B cell (primary cell): ENCODE measurements around the gene RIPK3. TPM values are rescaled to one million over a fixed set of nuclear protein-coding genes. Genes with fewer than 3 reads are reported as not detected.

Experiments
- ATAC-seq: fragments of 200-7000 bp; cut with Tn5 transposase; one replicate; pipeline ENCODE4 v1.10.0; 2021; ENCODE audit warnings: low read depth, mild to moderate bottlenecking, moderate number of reproducible peaks, moderate library complexity
- CTCF ChIA-PET: fragments of 350-600 bp; sonication (Branson Sonifier 250); formaldehyde crosslinking; loops from one replicate; lab custom pipeline; 2021; ENCODE audit warnings: antibody characterized with exemption, inconsistent platforms; lab: Charles Lee
- POLR2A ChIA-PET: fragments of 350-600 bp; sonication (Branson Sonifier 250); formaldehyde crosslinking; loops from one replicate; lab custom pipeline; 2021; ENCODE audit warnings: antibody characterized with exemption; lab: Charles Lee
- DNase-seq: peaks from one replicate; pipeline ENCODE4 v3.0.0; 2013
- H2AFZ ChIP-seq: 2 replicates; pipeline ENCODE4 v1.6.1; 2012; ENCODE audit warnings: mild to moderate bottlenecking, low read depth, low read length; ENCODE audit not compliant: insufficient read depth, poor library complexity, severe bottlenecking
- H3K27ac ChIP-seq, 2 donors: 1 replicate in 1 of 2; 2 replicates in 1 of 2; pipeline ENCODE4 v1.5.1; 2012 to 2013; ENCODE audit warnings: low read length in 2 of 2, mild to moderate bottlenecking in 2 of 2, moderate library complexity in 1 of 2
- H3K27me3 ChIP-seq, 4 experiments: fragments of 200-600 bp in 1 of 4; sonication (generic) in 1 of 4; replicated peaks in 1 of 4; 1 replicate in 2 of 4; 2 replicates in 2 of 4; pipeline versions ENCODE4 v1.6.1 to v1.7.0; 2013 to 2016; ENCODE audit warnings: low read length in 3 of 4, mild to moderate bottlenecking in 2 of 4, mixed read lengths in 1 of 4, moderate library complexity in 1 of 4; ENCODE audit not compliant: insufficient read depth in 4 of 4, control insufficient read depth in 3 of 4; ENCODE audit errors: control extremely low read depth in 1 of 4
- H3K36me3 ChIP-seq, 2 experiments: replicated peaks in 1 of 2; 1 replicate in 1 of 2; 2 replicates in 1 of 2; pipeline versions ENCODE4 v1.6.1 to v1.7.1; 2013; ENCODE audit warnings: low read length in 1 of 2; ENCODE audit not compliant: insufficient read depth in 2 of 2, control insufficient read depth in 1 of 2; ENCODE audit errors: control extremely low read depth in 1 of 2, extremely low read depth in 1 of 2
- H3K4me1 ChIP-seq, 2 donors: fragments of 200-600 bp in 1 of 2; sonication (generic) in 1 of 2; 1 replicate in 1 of 2; 2 replicates in 1 of 2; pipeline versions ENCODE4 v1.5.1 to v1.6.1; 2013 to 2017; ENCODE audit warnings: low read length in 2 of 2; ENCODE audit not compliant: control insufficient read depth in 2 of 2, insufficient read depth in 2 of 2
- H3K4me2 ChIP-seq: replicated peaks from 2 replicates; pipeline ENCODE3; 2012; ENCODE audit warnings: mild to moderate bottlenecking, low read depth, low read length; ENCODE audit not compliant: poor library complexity, severe bottlenecking
- H3K4me3 ChIP-seq, 5 experiments: fragments of 200-600 bp in 1 of 5; sonication (generic) in 1 of 5; 1 replicate in 3 of 5; 2 replicates in 2 of 5; pipeline versions ENCODE4 v1.5.1 to v1.7.0; 2011 to 2016; ENCODE audit warnings: low read length in 4 of 5, mild to moderate bottlenecking in 4 of 5, low read depth in 2 of 5, control low read depth in 1 of 5, moderate library complexity in 1 of 5; ENCODE audit not compliant: insufficient read depth in 1 of 5; ENCODE audit errors: control extremely low read depth in 1 of 5, extremely low read depth in 1 of 5
- H3K79me2 ChIP-seq: fragments of 200-600 bp; sonication (generic); one replicate; pipeline ENCODE4 v1.6.0; 2016; ENCODE audit warnings: low read length; ENCODE audit not compliant: control insufficient read depth, insufficient read depth
- H3K9ac ChIP-seq: fragments of 200-600 bp; sonication (generic); 2 replicates; pipeline ENCODE4 v1.6.1; 2017; ENCODE audit warnings: mild to moderate bottlenecking, low read length, moderate library complexity
- H3K9me3 ChIP-seq, 3 donors: one replicate each; pipeline versions ENCODE4 v1.6.1 to v1.7.1; 2013; ENCODE audit warnings: low read length in 2 of 3; ENCODE audit not compliant: control insufficient read depth in 2 of 3, insufficient read depth in 1 of 3; ENCODE audit errors: control extremely low read depth in 1 of 3
- H4K20me1 ChIP-seq: 2 replicates; pipeline ENCODE4 v1.6.0; 2012; ENCODE audit warnings: mild to moderate bottlenecking, low read length; ENCODE audit not compliant: insufficient read depth, control insufficient read depth, poor library complexity, severe bottlenecking
- H3K27ac Mint-ChIP-seq: one replicate; pipeline ENCODE4 v1.8.0; 2021; ENCODE audit warnings: mixed read lengths
- H3K27me3 Mint-ChIP-seq: one replicate; pipeline ENCODE4 v1.8.0; 2021; ENCODE audit warnings: mixed read lengths
- H3K4me1 Mint-ChIP-seq: one replicate; pipeline ENCODE4 v1.8.0; 2021; ENCODE audit warnings: mixed read lengths
- H3K4me3 Mint-ChIP-seq: one replicate; pipeline ENCODE4 v1.8.0; 2021; ENCODE audit warnings: mixed read lengths
- H3K9me3 Mint-ChIP-seq: one replicate; pipeline ENCODE4 v1.8.0; 2022; ENCODE audit warnings: mixed read lengths; ENCODE audit not compliant: insufficient read depth
- EZH2 ChIP-seq: IDR thresholded peaks from 2 replicates; pipeline ENCODE4 v1.6.1; 2012; ENCODE audit warnings: borderline replicate concordance, low read depth, mild to moderate bottlenecking, moderate library complexity, low read length; ENCODE audit not compliant: insufficient read depth, poor library complexity, severe bottlenecking
- WGBS: methylation state at CpG from one replicate; pipeline ENCODE4 v1.1.5; 2013; ENCODE audit warnings: missing lambda C conversion rate; ENCODE audit not compliant: insufficient coverage; 5-methylcytosine and 5-hydroxymethylcytosine counted together
- intact Hi-C: fragments of 100-400 bp; cut with micrococcal nuclease; formaldehyde crosslinking; loops from one replicate; pipeline ENCODE4 v1.10.0; 2022
- polyA plus RNA-seq: library from polyadenylated mRNA; depleted of rRNA; stranded (reverse); fragments of >200 nt; gene quantifications from 2 replicates; pipeline ENCODE4 v1.2.3, GENCODE V29; 2012
- total RNA-seq, 2 donors: library from RNA; stranded (reverse); fragments of 120-200 nt in 1 of 2; gene quantifications; 1 replicate in 1 of 2; 2 replicates in 1 of 2; pipeline versions ENCODE4 v1.2.3 to v1.2.4, GENCODE V29; 2013 to 2022
- TF ChIP-seq, protein P1 (sequence below): fragments of 200-600 bp; IDR thresholded peaks from one replicate; pipeline ENCODE4 v1.8.0; 2022; ENCODE audit warnings: antibody characterized with exemption, mild to moderate bottlenecking

The RIPK3 gene
- total and polyA plus RNA-seq, 2 donors (not counting 1 experiment from before 2014, with no cell fraction given): 65.5 to 77.6 TPM

DNA sequence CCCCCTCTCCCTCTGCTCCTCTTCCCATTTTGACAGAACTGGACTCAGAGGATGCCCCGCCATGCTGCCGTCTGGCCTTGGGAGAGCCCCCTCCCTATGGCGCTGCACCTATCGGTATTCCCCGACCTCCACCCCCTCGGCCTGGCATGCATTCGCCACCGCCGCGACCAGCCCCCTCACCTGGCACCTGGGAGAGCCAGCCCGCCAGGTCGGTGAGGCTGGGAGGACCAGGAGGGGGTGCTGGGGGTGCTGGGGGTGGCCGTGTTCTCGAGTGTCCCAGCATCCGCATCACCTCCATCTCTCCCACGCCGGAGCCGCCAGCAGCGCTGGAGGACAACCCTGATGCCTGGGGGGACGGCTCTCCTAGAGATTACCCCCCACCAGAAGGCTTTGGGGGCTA, 29.7 kb upstream of the RIPK3 start:
- Mint-ChIP-seq H3K4me1 (peaks cover 32% of the 10 kb centered on the region), H3K27me3 (peaks cover 6% of the 10 kb centered on the region), H3K27ac (peak overlapping the region; percentile 61), H3K4me3 (peak overlapping the region; percentile 60), H3K9me3 (no peaks in the 10 kb centered on the region)
- H3K4me2 ChIP-seq: peak overlapping the region; percentile 86
- no peaks in the 10 kb centered on the region for H3K79me2 ChIP-seq
- POLR2A ChIA-PET: interaction anchor here (0.7 to 2.2 kb wide), 2 partner anchors 61 to 62 kb away, joined by 3 to 5 read pairs; partner anchors contain the start of gene KHNYN
- no peak for ATAC-seq
- H3K36me3 ChIP-seq: no peaks in the 10 kb centered on the region
- no peaks in the 10 kb centered on the region for H4K20me1 ChIP-seq
- intact Hi-C loops: loop anchor here (5.0 to 10.0 kb wide), 3 partner anchors 227 to 335 kb away; partner anchors contain the start of gene EMC9
- WGBS: 84% methylated on average over 5 of the region's 20 CpGs
- no peak overlapping the region for H3K4me3 ChIP-seq
- H3K9ac ChIP-seq: no peak overlapping the region
- peak; percentile 21 for DNase-seq
- TF ChIP-seq, protein P1, sequence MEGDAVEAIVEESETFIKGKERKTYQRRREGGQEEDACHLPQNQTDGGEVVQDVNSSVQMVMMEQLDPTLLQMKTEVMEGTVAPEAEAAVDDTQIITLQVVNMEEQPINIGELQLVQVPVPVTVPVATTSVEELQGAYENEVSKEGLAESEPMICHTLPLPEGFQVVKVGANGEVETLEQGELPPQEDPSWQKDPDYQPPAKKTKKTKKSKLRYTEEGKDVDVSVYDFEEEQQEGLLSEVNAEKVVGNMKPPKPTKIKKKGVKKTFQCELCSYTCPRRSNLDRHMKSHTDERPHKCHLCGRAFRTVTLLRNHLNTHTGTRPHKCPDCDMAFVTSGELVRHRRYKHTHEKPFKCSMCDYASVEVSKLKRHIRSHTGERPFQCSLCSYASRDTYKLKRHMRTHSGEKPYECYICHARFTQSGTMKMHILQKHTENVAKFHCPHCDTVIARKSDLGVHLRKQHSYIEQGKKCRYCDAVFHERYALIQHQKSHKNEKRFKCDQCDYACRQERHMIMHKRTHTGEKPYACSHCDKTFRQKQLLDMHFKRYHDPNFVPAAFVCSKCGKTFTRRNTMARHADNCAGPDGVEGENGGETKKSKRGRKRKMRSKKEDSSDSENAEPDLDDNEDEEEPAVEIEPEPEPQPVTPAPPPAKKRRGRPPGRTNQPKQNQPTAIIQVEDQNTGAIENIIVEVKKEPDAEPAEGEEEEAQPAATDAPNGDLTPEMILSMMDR: no peak
- no peak for TF ChIP-seq EZH2
- peaks cover 30 to 39% of the 10 kb centered on the region in 2 donors for H3K4me1 ChIP-seq
- CTCF ChIA-PET: interaction anchor here (1.1 kb wide), 1 partner anchor 62 kb away, joined by 3 read pairs; no protein-coding TSS in a partner anchor
- no peak overlapping the region for H2AFZ ChIP-seq
- H3K27ac ChIP-seq: peak overlapping the region in 1 of 2 donors; percentile 43
- no peaks in the 10 kb centered on the region for H3K9me3 ChIP-seq
- peaks cover 0 to 30% (median 6%) of the 10 kb centered on the region in 4 experiments for H3K27me3 ChIP-seq

DNA sequence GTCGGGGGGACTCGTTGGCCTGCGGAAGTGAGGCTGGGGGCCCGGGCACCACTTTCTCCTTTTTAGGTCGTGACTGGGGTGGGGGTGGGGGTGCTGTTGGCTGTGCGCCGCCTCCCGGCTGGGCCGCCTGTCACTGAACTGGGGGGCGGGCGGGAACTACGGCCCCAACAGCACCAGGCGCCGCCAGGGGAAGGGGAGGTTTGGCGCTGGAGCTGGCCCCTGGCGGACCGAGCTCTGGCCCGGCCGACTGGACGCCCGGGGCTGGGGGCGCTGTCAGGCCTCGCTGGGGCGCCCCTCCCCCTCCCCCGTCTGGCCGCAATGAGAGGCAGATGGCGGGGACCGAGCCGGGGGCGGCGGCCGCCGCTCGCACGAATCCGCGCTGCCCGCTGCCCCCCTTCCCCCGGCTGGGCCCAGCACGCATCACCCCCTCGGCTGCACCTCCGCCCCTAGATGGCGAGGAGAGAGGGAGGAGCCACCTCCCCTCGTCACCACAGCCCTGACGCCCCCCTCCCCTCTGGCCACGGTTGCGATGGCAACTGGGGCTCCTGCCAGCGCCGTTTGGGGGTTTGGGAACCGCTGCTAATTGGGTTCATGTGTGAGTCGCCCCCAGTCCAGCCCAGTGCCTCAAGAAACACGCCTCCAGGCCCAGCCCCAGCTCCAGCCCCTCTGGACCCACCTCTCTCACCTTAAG, 28.9 kb upstream of the RIPK3 start:
- Mint-ChIP-seq H3K27me3 (peaks cover 6% of the 10 kb centered on the region), H3K4me1 (peaks cover 32% of the 10 kb centered on the region), H3K9me3 (no peaks in the 10 kb centered on the region), H3K4me3 (peak overlapping the region; percentile 92), H3K27ac (peak overlapping the region; percentile 61)
- Histone ChIP-seq H4K20me1 (no peaks in the 10 kb centered on the region), H2AFZ (peak overlapping the region; percentile 70), H3K4me1 (peaks cover 30 to 39% of the 10 kb centered on the region in 2 donors), H3K79me2 (no peaks in the 10 kb centered on the region), H3K27me3 (peaks cover 0 to 30% (median 6%) of the 10 kb centered on the region in 4 experiments), H3K9ac (peak overlapping the region; percentile 54), H3K9me3 (no peaks in the 10 kb centered on the region), H3K4me3 (peak overlapping the region in 4 of 5 experiments; percentile 32 to 64 (median 60)), H3K27ac (peak overlapping the region in 1 of 2 donors; percentile 43), H3K36me3 (no peaks in the 10 kb centered on the region), H3K4me2 (peak overlapping the region; percentile 86)
- ChIA-PET CTCF (no interaction called here), POLR2A (interaction anchor here (1.3 kb wide), 1 partner anchor 61 kb away, joined by 8 read pairs; the partner anchor contains the start of gene KHNYN)
- 3% methylated on average over 44 of the region's 52 CpGs for WGBS
- TF ChIP-seq EZH2: peak; percentile 85
- TF ChIP-seq, protein P1: no peak
- DNase-seq: peak; percentile 77
- ATAC-seq: no peak
- intact Hi-C loops: loop anchor here (5.0 to 10.0 kb wide), 3 partner anchors 226 to 336 kb away; partner anchors contain the start of gene EMC9
